DOHH2 (cell line): ENCODE measurements around the gene ZIM2.

ENCODE experiments used
- EZH2phosphoT487 ChIP-seq: fragments of 200-600 bp; sonication (generic); IDR thresholded peaks from 2 replicates; pipeline ENCODE4 v1.6.1; 2017; ENCODE audit warnings: borderline replicate concordance, mild to moderate bottlenecking, antibody characterized with exemption, low read length, moderate library complexity, mixed read lengths
- TF ChIP-seq, protein P1 (sequence below): fragments of 200-600 bp; sonication (generic); IDR thresholded peaks from one replicate; pipeline ENCODE4 v1.5.1; 2014; ENCODE audit warnings: antibody characterized with exemption, mild to moderate bottlenecking, low read depth, low read length; ENCODE audit not compliant: poor library complexity, severe bottlenecking

DNA sequence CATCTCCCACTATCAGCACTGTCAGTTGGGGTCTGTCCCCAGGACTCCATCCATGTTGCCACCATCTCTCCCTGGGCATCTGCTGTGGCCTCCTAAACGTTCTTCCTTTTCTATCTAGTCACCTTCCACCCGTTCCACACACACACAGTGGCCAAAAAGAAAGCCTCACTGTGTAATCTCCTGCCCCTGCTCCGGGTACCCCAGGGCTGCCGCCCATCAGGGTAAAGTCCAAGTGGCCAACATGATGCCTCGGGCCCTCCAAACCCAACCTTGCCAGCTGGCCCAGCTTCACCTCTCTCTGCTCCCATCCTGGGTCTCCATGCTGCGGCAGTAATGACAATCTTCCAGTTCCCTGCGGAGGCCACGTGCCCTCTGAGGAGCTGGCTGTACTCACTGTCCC lies 29.4 kb upstream of the ZIM2 start:
- TF ChIP-seq, protein P1, sequence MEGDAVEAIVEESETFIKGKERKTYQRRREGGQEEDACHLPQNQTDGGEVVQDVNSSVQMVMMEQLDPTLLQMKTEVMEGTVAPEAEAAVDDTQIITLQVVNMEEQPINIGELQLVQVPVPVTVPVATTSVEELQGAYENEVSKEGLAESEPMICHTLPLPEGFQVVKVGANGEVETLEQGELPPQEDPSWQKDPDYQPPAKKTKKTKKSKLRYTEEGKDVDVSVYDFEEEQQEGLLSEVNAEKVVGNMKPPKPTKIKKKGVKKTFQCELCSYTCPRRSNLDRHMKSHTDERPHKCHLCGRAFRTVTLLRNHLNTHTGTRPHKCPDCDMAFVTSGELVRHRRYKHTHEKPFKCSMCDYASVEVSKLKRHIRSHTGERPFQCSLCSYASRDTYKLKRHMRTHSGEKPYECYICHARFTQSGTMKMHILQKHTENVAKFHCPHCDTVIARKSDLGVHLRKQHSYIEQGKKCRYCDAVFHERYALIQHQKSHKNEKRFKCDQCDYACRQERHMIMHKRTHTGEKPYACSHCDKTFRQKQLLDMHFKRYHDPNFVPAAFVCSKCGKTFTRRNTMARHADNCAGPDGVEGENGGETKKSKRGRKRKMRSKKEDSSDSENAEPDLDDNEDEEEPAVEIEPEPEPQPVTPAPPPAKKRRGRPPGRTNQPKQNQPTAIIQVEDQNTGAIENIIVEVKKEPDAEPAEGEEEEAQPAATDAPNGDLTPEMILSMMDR: no peak
- no peak for TF ChIP-seq EZH2phosphoT487
